Activated naive CD4-positive, alpha-beta T cell treated with anti-CD3 and anti-CD28 coated beads, Interleukin-2, amount 50 U/mL, for 24 hours (primary cell): ENCODE results near the gene RNF224.

ENCODE experiments used
- H3K27ac Mint-ChIP-seq: one replicate; pipeline ENCODE4 v1.8.0; 2021; ENCODE audit warnings: mild to moderate bottlenecking, mixed read lengths
- H3K27me3 Mint-ChIP-seq: one replicate; pipeline ENCODE4 v1.8.0; 2021; ENCODE audit warnings: mixed read lengths
- H3K36me3 Mint-ChIP-seq: one replicate; pipeline ENCODE4 v1.8.0; 2021; ENCODE audit warnings: mixed read lengths
- H3K4me1 Mint-ChIP-seq: one replicate; pipeline ENCODE4 v1.8.0; 2021; ENCODE audit warnings: mixed read lengths
- H3K4me3 Mint-ChIP-seq: one replicate; pipeline ENCODE4 v1.8.0; 2021; ENCODE audit warnings: mild to moderate bottlenecking, mixed read lengths
- H3K9me3 Mint-ChIP-seq: one replicate; pipeline ENCODE4 v1.8.0; 2021; ENCODE audit warnings: mixed read lengths

RNF224 gene

GRCh38 chr9:137273611-137274320 lies 46.5 kb downstream of the RNF224 start:
- Mint-ChIP-seq H3K27me3 (no peaks in the 10 kb centered on the region), H3K4me3 (no peak overlapping the region), H3K9me3 (no peaks in the 10 kb centered on the region), H3K27ac (no peak overlapping the region), H3K4me1 (peaks cover 14% of the 10 kb centered on the region), H3K36me3 (peaks cover 6% of the 10 kb centered on the region)

DNA sequence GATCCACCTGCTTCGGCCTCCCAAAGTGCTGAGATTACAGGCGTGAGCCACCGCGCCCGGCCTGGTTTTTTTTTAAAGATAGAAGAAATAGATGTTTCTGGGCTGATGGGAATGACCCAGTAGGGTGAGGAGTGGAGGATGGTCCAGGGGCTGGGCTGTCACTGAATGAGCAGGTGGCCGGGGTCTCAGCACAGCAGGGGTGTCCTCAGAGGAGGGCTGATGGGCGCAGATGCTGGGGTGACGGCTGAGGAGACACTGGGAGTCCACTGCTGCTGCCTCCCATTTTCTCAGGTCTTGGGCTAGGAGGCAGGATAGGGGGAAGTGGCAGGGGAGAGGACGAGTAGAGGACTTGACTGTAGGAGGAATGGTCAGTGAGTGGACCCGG lies 47.9 kb downstream of the RNF224 start:
- Mint-ChIP-seq H3K4me1 (peaks cover 14% of the 10 kb centered on the region), H3K27me3 (no peaks in the 10 kb centered on the region), H3K36me3 (no peaks in the 10 kb centered on the region), H3K9me3 (no peaks in the 10 kb centered on the region), H3K4me3 (no peak overlapping the region), H3K27ac (peak overlapping the region; percentile 2)

DNA sequence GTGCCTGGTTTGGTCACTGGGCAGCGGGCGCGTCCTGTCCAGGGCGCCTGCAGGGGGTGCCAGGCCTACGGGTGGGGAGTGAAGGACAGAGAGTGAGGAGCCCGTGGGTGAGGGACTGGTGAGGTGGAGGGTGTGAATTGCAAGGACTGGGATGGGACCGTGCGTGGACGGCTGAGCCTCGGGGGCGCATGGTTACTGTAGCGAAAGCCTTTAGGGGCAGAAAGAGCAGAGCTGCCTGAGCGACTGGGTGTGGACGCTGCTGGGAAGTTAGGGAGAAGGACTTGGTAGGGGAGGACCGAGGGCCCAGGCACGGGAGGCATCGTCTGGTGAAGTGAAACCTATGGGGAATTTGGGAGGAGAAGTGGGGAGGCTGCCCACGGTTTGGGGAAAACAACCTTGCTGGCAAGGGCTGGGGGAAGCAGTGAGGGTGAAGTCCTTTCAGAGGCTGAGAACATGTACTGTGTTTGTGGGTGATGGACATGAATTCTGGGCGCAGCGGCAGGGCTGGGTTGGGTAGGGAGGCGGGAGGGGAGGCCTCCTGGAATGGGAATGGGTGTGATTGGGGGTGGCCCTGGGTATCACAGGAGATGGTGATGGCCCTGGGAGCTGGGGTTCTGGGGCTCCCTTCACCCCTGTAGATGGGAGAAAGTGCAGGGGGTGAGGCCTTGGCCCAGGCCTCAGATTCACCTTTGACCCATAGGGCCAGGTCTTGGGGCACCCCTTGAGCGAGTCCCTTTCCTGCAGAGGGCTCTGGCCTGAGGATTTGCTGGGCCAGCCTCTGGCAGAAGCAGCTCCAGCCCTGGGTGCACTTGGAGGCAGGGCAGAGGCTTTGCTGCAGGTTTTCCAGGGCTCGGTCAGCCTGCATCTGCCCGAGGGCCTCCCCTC lies 48.5 kb downstream of the RNF224 start:
- Mint-ChIP-seq H3K4me3 (no peak overlapping the region), H3K27me3 (no peaks in the 10 kb centered on the region)

GRCh38 chr9:137276473-137277328 lies 49.4 kb downstream of the RNF224 start:
- Mint-ChIP-seq H3K9me3 (no peaks in the 10 kb centered on the region), H3K27ac (no peak overlapping the region), H3K4me1 (peaks cover 7% of the 10 kb centered on the region), H3K4me3 (peak overlapping the region; percentile 33), H3K36me3 (no peaks in the 10 kb centered on the region), H3K27me3 (no peaks in the 10 kb centered on the region)

More for the DNA sequence above, 48.5 kb downstream of the RNF224 start:
- Mint-ChIP-seq H3K4me1 (peaks cover 14% of the 10 kb centered on the region), H3K36me3 (no peaks in the 10 kb centered on the region), H3K9me3 (no peaks in the 10 kb centered on the region), H3K27ac (peak overlapping the region; percentile 2)

DNA sequence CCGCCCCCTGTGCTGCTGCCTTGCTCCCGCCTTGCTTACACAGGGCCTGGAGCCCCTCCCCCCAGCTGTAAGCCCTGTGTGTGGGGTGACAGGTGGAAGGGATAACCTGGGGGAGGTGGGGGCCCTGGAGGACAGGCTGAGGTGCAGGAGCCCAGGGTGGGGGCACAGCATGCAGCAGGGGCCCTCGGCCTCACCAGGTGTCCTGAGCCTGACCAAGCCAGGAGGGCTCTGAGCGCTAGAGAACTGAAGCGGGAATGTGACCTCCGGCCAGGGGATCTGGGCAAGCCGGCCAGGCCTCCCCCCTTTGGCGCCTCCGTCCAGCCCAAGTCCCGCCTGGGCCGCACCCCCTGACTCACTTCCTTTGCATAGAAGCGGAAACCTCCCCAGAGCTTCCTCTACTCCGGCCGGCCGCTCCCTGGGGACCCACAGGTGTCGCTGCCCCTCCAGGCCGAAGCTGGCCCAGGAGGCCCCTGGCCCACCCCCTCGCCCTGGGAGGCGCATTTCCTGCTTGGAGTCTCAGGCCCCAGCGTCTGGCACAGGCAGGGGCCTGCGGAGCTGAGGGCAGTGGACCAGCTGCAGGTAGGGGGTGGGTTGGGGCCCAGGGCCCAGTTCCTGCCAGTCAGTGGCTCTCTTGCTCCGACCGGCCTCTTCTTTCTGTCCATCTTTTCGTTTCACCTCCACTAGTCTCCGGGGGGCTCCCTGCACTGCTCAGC lies 50.2 kb downstream of the RNF224 start, which contains the start of gene TOR4A:
Gene TOR4A (plus strand): TSS at position 398 of the 713 bp plus-strand sequence. CDS start 964 bp downstream, outside the sequence.
- Mint-ChIP-seq H3K4me3 (peak within 1 kb of the TSS; percentile 78), H3K4me1 (peaks cover 7% of the 10 kb centered on the region), H3K27me3 (peaks cover under 1% of the 10 kb centered on the region), H3K27ac (no peak within 1 kb of the TSS), H3K9me3 (no peaks in the 10 kb centered on the region), H3K36me3 (no peaks in the 10 kb centered on the region)

DNA sequence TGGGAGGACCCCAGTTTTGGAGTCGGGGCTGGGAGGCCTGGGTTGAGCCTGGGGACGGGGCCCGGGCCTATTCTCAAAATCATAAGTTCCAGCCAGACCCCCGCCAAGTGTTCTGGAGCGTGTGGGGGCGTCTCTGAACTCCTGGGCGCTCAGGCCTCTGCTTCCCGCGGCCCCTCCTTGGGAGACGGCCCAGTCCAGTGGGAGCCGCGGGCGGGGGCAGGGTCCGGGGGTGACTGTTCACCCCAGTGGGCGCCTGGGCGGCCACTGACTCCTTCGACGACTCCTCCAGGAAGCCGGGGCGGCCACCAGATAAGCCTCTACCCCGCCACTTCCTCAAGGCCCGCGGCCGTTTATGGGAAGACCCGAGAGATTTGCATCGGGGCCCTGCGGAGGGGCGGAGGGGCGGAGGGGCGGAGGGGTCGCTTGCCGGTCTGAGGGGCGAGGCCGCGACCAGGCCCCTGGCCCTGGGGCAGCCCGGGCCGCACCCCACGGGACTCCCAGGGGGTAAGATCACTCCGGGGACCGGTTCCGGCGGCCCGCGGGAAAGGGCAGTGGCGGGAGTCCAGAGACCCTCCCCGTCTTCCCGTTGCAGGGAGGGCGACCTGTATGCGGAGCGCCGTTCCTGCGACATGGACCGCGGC lies 50.9 kb downstream of the RNF224 start:
- H3K9me3 Mint-ChIP-seq, result no peaks in the 10 kb centered on the region
- no peak overlapping the region for H3K27ac Mint-ChIP-seq
- no peaks in the 10 kb centered on the region for H3K36me3 Mint-ChIP-seq
- H3K4me3 Mint-ChIP-seq, result peak overlapping the region; percentile 78
- H3K4me1 Mint-ChIP-seq, result peaks cover 7% of the 10 kb centered on the region
- peaks cover 2% of the 10 kb centered on the region for H3K27me3 Mint-ChIP-seq
